Dermis microvascular lymphatic vessel endothelial cell (primary cell): ENCODE measurements around the gene NR2C2. TPM values are rescaled to one million over a fixed set of nuclear protein-coding genes. Genes with fewer than 3 reads are reported as not detected.

Source experiments
- DNase-seq, 2 donors: peaks; one replicate each; pipeline versions ENCODE4 v3.0.0 to v3.0.0-alpha.2; 2010; ENCODE audit warnings: low read depth in 2 of 2
- total RNA-seq: library from RNA; depleted of rRNA; stranded (reverse); fragments of >200 nt; gene quantifications from 2 replicates; pipeline ENCODE4 v1.2.1, GENCODE V29; 2014

Gene NR2C2
- total RNA-seq, 1 donor from 2014 or later: 16.3 TPM

DNA sequence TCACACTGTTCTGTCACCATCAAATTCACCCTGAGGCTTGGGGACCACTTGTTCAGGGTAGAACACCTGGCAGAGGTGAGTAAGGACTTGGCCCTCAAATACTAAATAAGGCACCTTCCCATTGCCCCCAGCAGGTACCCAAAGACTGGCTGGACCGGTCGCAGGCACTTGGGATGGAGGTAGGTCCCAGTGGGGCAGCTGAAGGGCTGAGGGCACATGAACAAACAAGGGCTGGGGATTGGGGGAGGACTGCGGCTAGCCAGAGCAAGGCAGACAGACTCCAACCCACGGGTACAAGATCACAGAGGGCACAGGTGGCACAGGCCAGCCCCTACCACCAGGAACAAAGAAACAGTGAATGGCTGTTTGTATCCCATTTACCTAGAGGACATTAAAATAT, 115.9 kb downstream of the NR2C2 start:
- no peak for DNase-seq

DNA sequence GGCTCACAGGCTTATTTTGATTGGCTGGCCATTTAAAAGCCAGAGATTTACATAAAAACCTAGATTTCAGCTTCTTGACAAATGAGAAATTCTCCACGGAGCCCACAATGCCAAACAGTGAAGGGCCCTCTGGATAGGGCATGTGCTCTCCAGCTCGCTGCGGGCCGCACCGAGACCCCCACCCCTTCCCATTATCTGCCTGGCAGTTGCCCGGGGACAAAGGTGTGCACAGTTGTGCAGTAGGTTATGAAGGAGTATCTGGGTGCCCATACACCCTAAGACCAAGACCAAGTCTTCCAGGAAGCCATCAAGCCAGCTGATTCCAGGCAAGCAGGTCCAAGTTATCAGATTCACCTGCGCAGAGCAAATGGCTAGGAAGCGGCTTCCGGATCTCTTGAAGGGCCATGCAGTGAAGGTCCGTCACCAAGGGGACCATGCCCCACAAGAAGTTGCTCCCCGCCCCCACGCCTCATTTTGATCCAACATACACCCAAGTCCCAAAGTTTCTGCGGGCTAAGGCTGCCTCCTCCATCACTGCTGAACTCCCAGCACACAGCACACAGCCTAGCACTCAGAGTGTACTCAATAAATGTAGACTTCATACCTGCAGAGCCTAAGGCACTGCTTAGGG, 116.4 kb downstream of the NR2C2 start:
- DNase-seq: no peak

DNA sequence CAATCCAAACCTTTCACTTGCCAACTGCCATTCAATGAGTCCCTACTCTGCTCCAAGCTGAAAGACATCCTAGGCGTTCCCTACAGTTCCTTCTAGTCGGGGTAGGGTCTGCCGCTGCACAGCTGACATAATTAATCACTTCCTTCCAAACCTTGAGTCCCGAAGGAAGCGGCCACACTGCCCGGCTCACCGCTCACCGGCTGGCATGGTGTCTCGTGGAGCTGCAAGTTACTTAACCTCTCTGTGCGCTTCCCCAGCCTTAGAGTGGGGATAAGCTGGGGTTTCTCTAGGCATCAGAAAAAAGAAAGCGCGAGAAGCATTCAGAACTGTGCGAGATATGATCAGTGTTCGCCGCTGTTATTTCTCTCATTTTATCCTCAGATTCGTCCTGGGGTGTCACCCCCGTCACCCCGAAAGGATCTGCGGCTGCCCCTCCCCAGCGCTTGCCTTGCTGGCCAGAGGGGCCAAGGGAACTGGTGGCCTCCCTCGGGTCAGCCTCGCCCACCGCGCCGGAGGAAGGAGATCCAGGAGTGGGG, 117.0 kb downstream of the NR2C2 start:
- DNase-seq: peak in 1 of 2 donors; percentile 56

DNA sequence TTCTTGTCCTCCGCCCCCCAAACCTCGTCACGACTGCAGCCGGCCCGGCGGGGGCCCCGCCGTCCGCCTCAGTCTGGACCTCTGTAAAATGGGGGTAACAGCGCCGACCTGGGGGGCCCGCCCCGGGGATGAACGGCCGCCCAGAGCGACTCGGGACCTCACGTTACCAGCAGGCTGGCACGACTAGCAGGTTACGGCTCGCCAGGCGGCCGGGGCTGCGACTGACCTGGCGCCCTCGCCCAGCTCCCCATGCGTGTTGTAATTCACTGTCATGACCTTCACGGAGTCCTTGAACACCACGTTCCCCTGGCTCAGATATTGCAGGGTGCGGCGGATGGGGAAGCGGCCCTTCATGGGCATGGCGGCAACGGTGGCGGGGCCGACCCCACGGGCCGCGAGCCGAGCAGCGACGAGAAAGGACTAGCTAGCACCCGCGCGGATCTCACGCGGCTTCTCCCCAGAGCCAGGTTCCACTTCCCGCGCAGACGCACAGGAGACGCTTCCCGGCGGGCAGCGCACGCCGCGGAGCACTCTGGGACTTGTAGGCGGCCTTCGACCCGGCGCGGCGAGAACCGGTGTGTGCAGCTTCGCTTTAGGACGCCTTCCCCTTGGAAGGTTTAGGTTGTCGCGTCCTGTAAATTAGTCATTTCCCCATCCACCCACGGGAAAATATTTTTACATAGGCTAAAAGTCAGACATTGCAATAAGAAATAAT, 117.6 kb downstream of the NR2C2 start, which contains the start of gene MRPS25:
MRPS25 (minus strand) TSS at position 481 of the 715 bp plus-strand sequence; CDS start at position 360, 121 bp downstream.
- DNase-seq: peak; percentile 83 to 94

DNA sequence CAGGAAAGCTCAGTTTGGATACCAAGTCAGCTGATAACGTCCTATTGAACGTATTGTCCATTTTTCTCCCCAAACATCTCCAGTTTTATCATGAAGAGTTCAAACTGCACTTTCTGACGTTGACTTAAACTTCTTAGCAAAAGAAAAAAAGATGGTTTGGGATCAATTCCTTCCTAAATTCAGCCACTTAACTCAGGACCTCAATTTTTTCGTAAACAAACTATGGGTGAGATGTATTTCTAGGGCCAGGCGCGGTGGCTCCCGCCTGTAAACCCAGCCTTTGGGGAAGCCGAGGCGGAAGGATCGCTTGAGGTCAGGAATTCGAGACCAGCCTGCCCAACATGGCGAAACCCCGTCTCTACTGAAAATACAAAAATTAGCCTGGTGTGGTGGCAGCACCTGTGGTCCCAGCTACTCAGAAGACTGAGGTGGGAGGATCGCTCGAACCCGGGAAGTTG, 118.2 kb downstream of the NR2C2 start:
- DNase-seq: no peak

DNA sequence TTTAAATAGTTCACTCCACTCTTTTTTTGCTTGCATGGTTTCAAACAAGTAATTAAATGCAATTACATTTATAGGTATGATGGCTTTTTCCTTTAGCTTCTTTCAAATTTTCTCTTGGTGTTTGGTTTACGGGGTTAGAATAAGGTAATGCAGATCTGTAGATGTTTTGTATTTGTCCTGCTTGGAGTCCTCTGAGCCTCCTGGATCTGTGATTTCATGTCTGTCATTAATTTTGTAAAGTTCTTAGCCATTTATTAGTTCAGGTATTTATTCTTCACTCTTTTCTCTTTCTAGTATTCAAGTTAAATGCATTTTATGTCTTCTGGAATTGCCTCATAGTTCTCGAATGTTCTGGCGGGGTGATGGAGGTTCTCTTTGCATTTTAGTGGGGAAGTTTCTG, 119.1 kb downstream of the NR2C2 start:
- DNase-seq: no peak

DNA sequence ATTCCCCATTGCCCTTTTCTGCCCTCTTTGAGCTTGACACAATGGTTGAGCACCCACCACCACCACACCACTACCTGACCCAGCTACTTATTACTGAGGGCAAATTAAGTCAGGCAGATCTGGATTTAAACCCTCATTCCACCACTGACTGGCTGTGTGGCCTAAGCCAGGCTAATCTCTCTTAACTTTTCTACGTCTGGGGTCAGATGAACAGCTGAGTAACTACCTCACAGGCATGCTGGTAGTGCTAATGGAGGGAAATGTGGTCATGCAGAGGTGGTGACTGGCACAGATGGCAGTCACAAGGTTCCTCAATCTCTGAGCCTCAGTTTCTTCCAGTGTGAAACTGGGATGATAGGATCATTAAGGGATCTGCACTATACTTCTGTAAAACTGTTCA, 122.1 kb downstream of the NR2C2 start:
- no peak for DNase-seq

DNA sequence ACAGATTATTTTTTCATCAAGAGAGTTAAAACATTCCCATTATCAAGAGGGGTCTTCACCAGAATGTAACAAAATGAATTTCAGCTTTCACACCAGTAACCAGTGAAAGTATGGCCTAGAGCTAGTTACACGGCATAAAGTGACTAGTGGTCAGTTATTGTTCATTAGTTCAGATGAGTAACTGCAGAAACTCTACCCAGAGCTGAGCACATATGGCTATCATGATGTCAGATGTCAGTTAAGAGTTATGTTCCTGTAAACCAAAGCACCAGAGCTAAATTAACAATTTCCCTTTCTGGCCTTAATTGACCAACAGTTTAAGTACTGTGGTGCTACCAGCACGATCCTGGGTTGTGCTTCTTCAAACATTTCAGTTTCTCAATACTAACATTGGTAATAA, 124.3 kb downstream of the NR2C2 start:
- DNase-seq: no peak

DNA sequence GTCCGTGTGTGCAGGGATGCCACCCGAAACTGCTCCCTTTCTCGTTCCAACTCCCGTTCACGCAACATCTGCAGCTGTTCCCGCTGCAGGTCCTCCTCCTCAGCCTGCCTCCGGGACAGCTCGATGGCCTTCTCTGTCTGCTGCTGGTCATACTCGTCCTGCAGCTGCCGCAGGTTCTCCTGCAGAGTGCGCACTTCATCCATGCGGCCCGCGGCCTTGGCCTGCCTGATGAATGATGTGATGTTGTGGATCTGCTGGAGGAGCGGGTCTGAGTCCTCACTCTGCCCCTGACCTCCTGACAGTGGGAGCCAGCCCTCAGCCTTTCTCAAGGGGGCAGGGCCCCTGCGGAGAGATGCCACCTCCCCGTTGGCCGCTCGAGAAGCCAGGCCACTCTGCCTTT, 127.1 kb downstream of the NR2C2 start:
- no peak for DNase-seq

DNA sequence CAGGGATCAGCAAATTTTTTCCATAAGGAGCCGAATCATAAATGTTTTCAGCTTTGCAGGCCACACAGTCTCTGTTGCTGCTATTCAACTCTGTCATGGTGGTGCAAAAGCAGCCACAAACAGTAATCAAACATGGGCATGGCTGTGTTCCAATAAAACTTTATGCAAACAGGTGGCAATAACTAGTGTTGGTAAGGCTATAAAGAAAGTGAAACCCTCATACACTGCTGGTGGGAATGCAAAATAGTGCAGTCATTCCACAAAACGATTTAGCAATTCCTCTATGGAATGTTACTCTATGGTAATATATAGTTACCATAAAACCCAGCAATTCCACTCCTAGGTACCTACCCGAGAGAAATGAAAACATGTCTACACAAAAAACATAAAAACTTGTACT, 131.7 kb downstream of the NR2C2 start:
- DNase-seq: no peak

DNA sequence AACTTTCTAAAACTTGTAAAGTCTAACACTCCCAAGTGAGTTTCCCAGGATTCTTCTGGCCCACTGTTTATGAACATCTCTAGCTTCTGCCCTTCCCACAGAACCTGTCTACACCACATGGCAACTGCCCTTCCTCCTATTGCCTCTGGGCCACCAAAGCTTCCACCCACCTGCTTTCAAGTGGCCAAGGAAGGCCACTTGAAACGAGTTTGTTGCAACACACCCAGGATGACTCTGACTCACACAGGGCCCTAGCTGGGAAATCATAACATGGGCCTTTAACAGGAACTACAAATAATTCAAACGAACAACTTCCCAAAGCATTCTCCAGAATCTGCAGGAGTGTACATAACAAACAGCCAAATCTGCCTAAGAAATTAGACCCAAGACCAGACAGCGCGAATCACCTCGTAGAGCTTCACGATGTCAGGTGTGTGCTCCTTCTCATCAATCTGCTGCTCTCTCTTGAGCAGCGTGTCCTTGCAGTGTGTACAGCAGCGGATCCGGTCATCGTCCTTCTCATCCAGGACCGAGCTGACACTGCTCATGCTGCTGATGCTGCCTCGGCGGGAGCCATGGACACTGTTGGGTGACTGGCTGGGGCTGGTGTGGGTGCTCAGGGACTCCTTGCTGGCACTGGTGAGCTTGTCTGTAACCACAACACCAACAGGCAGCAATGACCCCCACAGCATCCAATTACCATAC, 134.7 kb downstream of the NR2C2 start:
- DNase-seq: no peak

DNA sequence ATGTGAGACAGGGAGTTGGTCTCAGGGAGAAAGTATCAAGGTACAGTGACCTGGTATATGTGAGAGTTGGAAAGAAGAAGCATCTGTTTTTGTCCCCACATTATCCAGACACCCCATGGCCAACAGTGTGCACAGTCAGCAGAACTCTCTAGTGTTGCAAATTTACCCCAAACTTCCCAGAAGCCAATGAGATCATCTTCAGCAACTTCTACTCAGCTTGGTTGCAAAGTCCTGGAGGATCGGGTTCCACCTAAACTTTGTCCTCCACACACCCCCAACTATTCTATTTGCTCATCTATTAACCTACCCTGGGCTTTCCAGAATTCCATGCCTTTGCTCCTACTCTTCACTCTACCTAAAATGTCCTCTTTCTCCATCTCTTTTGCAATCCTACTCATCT, 135.9 kb downstream of the NR2C2 start:
- DNase-seq: no peak

DNA sequence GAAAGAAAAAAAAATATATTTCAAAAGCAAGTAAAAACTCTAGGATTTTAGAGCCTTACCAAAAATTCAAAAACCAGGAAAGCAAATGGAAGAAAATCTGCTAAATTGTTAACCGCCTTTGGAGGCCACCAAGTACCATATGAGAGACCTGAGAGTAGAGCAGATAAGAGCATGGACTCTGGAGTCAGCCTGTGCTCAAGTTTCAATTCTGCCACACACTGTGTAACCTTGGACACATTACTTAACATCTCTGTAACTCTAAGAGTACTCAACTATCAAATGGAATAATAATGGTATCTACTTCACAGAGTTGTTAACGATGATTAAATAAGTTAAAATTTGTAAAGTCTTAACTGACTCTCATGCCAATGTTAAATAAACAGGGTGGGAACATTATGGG, 138.9 kb downstream of the NR2C2 start:
- no peak for DNase-seq

DNA sequence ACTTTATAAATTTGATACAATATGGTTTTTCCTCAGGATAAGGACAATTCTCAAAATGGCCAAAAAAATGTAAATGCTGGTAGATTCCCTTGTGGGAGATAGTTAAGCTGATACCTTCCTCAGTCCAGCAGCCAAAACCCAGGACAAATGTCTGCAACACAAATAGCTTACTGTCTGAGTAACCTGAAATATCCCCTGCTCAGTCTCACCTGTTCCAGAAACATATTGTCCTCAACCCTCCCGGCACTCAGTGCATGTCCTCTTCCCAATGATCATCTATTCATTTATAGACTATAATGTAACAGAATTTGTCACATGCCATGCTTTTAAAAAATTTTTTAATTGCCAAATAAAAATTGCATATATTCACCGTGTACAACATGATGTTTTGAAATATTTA, 139.3 kb downstream of the NR2C2 start:
- no peak for DNase-seq

DNA sequence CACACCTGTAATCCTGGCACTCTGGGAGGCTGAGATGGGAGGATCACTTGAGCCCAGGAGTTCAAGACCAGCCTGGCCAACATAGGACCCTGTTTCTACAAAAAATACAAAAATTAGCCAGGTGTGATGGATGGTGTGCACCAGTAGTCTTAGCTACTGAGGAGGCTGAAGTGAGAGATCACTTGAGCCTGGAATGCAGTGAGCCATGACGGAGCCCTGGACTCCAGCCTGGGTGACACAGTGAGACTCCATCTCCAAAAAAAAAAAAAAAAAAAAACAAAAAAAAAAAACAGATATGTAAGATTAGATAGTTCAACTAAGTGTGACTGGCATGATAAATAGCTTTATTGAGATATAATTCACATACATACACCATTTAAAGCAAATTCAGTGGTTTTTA, 141.8 kb downstream of the NR2C2 start:
- DNase-seq: no peak

DNA sequence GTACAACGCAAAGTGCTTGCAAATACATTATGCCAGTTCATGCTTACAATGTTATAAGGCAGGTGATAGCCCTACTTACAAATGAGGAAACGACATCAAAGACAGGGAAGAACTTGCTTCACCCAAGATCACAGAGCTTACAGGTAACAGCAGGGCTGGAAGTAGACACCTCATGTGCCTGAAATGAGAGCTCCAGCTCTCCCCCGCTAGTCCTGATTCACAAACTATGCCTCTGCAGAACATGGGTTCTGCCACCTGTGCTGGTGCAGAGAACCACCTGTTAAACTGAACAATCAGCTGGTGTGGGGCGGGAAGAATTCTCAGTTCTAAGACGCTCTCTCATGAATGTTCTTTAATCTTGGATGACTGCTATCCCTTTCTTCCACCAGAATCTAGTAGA, 144.2 kb downstream of the NR2C2 start:
- DNase-seq: no peak

DNA sequence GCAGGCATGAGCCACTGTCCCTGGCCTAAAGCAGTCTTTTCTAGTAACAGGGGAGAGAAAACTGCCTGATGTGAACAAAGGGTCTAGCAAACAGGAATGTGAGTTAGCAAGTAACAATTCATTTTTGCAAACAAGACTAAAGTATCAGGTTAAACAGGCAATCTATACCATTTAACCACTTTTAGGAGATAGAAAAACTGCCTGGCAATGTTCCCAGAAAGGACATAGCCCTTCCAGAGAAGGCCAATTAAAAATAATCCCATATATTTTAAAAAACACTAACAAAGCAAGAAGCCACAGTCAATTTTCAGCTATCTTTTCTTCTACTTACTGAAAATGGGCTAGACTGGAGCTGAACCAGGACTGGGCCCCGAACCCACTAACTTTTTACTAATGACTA, 145.3 kb downstream of the NR2C2 start:
- DNase-seq: no peak

DNA sequence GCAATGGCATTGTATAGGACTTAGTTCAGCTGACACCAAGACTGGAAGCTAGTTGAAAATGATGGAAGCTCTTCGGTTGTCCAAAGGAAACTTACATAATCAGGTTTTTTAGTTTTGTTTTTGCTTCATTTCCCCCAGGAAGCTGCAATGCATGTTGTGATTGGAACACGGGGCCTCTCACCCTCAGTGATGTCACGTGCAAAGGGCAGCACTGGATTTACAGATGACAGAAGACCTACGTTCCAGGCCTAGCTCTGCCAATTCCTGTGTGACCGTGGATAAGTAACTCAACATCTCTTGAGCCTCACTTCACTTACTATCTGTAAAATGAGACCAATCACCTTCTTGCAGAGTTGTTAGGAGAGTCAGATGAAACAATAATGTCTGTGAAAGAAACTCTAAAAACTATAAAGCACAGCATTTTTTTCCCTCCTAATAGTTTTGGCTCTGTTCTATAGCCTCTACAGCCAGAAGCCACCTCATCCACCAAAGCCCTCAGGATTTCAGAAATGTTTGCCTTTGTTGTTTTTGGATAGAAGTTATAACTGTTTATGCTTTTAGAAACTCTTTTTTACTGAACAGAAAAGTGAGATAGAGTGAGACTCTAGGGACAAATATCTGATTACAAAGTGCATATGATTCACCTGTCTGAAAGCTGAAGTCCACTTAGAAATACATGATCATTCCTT, 146.9 kb downstream of the NR2C2 start:
- no peak for DNase-seq

DNA sequence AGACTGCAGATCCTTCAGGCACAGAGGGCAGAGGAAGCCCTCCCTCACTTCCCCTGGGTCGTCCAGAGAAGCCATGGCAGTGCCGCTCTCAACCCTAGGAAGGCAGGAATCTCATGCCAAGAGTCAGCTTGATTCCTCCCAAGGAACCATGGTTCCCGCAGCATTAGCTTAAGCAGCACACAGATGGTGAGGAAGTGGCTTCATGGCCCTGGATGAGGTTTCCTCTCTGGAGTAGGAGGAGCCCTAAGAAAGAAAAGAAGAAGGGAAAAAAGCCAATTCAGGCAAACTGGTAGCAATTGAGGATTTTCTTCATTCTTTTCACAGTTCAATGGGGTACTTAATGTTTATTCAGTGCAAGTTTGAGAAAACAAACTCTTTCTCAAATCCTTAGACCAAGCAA, 148.7 kb downstream of the NR2C2 start:
- no peak for DNase-seq

DNA sequence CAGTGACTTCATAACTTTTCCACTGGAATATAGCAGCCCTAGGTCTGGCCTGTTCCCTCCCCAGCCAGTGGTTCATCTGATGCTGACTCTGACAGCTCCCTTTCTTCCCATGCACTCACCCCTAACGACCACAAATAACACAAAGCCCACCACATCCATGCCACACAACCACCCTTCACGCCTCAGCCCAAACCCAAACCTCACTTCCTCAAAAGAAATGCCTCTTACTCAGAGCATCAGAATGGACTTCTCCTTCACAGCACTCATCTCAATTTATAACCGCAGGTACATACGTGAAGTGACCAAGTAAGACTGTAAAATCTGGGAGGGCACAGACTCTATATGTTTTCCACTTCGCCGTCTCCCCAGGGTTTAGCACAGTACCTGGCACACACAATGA, 150.5 kb downstream of the NR2C2 start:
- no peak for DNase-seq
